Panc1 (cell line): ENCODE results near the gene ASXL3. TPM values are rescaled to one million over a fixed set of nuclear protein-coding genes. Genes with fewer than 3 reads are reported as not detected.

Experiments used
- ATAC-seq: fragments of 200-7000 bp; cut with Tn5 transposase; 2 replicates; pipeline ENCODE4 v1.9.1; 2020; ENCODE audit warnings: mild to moderate bottlenecking, moderate library complexity
- BruUV-seq: library from RNA; stranded (reverse); fragments of 400-500 nt; replicated peaks from 2 replicates; lab custom pipeline; 2021; lab: Mats Ljungman, UMichigan
- CTCF ChIA-PET: fragments of 300-600 bp; sonication (Branson Sonifier 250); formaldehyde crosslinking; loops from one replicate; lab custom pipeline; 2022; ENCODE audit warnings: antibody characterized with exemption; lab: Charles Lee
- POLR2A ChIA-PET: fragments of 300-600 bp; sonication (Branson Sonifier 250); formaldehyde crosslinking; loops from one replicate; lab custom pipeline; 2022; ENCODE audit warnings: antibody characterized with exemption; lab: Charles Lee
- DNase-seq: peaks from one replicate; pipeline ENCODE4 v3.0.0-alpha.2; 2010; ENCODE audit warnings: low read depth, low spot score
- H3K27ac ChIP-seq: 2 replicates; pipeline ENCODE4 v1.5.1; 2011; ENCODE audit warnings: mild to moderate bottlenecking, low read length, inconsistent platforms
- H3K27me3 ChIP-seq: fragments of 200-500 bp; sonication (Bioruptor generic); 2 replicates; pipeline ENCODE4 v1.6.0; 2014; ENCODE audit warnings: low read length, inconsistent platforms; ENCODE audit not compliant: control insufficient read depth, insufficient read depth
- H3K36me3 ChIP-seq: fragments of 200-500 bp; sonication (Bioruptor generic); 2 replicates; pipeline ENCODE4 v1.5.1; 2014; ENCODE audit warnings: inconsistent platforms, mild to moderate bottlenecking, low read length, moderate library complexity; ENCODE audit not compliant: control insufficient read depth, insufficient read depth
- H3K4me1 ChIP-seq: 2 replicates; pipeline ENCODE4 v1.5.1; 2011; ENCODE audit warnings: inconsistent platforms, mild to moderate bottlenecking, low read length, moderate library complexity; ENCODE audit not compliant: control insufficient read depth, insufficient read depth
- H3K4me3 ChIP-seq, 2 experiments: 2 replicates each; pipeline ENCODE4 v1.5.1; 2011 to 2012; ENCODE audit warnings: low read depth in 2 of 2, low read length in 2 of 2, mild to moderate bottlenecking in 2 of 2, inconsistent platforms in 1 of 2, moderate library complexity in 1 of 2
- H3K9me3 ChIP-seq: fragments of 200-500 bp; sonication (Bioruptor generic); 2 replicates; pipeline ENCODE4 v1.5.1; 2014; ENCODE audit warnings: low read depth, mild to moderate bottlenecking, inconsistent platforms, low read length, moderate library complexity; ENCODE audit not compliant: control insufficient read depth, insufficient read depth
- CTCF ChIP-seq: fragments of 450-650 bp; IDR thresholded peaks from 2 replicates; pipeline ENCODE4 v1.5.1; 2017; ENCODE audit warnings: mild to moderate bottlenecking
- POLR2AphosphoS5 ChIP-seq: IDR thresholded peaks from 2 replicates; pipeline ENCODE4 v1.6.1; 2012; ENCODE audit warnings: mild to moderate bottlenecking, low read depth, low read length, moderate library complexity
- REST ChIP-seq, 2 experiments: IDR thresholded peaks; 2 replicates each; pipeline ENCODE4 v1.6.1; 2011 to 2012; ENCODE audit warnings: low read depth in 2 of 2, control low read depth in 1 of 2, low read length in 1 of 2, mild to moderate bottlenecking in 1 of 2, moderate library complexity in 1 of 2; ENCODE audit not compliant: insufficient read depth in 1 of 2
- SIN3A ChIP-seq: IDR thresholded peaks from 2 replicates; pipeline ENCODE4 v1.6.1; 2012; ENCODE audit warnings: low read depth, mild to moderate bottlenecking, low read length, moderate library complexity, borderline replicate concordance; ENCODE audit not compliant: insufficient read depth
- TCF7L2 ChIP-seq: IDR thresholded peaks from 2 replicates; pipeline ENCODE4 v1.6.1; 2011; ENCODE audit warnings: mild to moderate bottlenecking, low read depth, low read length, inconsistent platforms
- in situ Hi-C: cut with HindIII; loops from 2 replicates; pipeline ENCODE4 v1.10.0; 2016; ENCODE audit warnings: low sequenced_read_pairs, low pct_unique_long_range_greater_than_20kb
- intact Hi-C: fragments of 100-400 bp; cut with micrococcal nuclease; formaldehyde crosslinking; loops from one replicate; pipeline ENCODE4 v1.10.0; 2022; ENCODE audit not compliant: unreplicated experiment
- total RNA-seq: library from RNA; stranded (reverse); gene quantifications from one replicate; pipeline ENCODE4 v1.2.1, GENCODE V29; 2021; ENCODE audit not compliant: unreplicated experiment

Gene ASXL3
- total RNA-seq, 1 experiment from 2014 or later: 0.74 TPM

DNA sequence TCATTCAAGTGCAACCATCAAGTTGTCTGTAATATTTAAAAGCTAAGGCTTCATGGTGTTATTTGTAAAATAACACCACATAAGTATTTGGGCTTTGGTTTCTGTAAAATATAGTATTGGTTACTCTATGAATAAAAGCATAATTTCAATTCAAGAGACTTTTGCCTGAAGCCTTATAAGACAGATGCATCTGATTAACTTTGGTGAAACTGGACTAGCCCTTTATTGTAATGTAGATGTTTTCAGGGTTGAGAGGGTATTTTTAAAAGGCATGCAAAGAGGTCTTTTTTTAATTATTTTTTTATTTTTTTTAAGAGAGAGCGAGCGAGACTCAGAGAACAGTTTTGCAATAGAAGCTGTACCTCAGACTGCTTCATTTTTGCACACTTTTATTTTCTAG is 66.5 kb downstream of the ASXL3 start:
- Histone ChIP-seq H3K9me3 (no peaks in the 10 kb centered on the region; the same call in 1 of the 2 replicates), H3K4me3 (no peak overlapping the region), H3K27ac (no peak overlapping the region), H3K4me1 (no peaks in the 10 kb centered on the region), H3K36me3 (no peaks in the 10 kb centered on the region), H3K27me3 (no peaks in the 10 kb centered on the region)
- DNase-seq (no peak), ATAC-seq (no peak)
- intact Hi-C loops: no loop called here
- ChIA-PET CTCF (no interaction called here), POLR2A (no interaction called here)
- no TSS peak for BruUV-seq
- in situ Hi-C loops: no loop called here
- no peak for TF ChIP-seq TCF7L2
- TF ChIP-seq POLR2AphosphoS5: no peak
- no peak for TF ChIP-seq SIN3A
- TF ChIP-seq CTCF: no peak
- TF ChIP-seq REST (IDR thresholded peaks at IDR 0.05; ENCODE audit: insufficient read depth in 1 of 2, low read depth in 2 of 2, low read length in 1 of 2): no peak

- BruUV-seq: no TSS peak
- in situ Hi-C loops (no loop called here), intact Hi-C loops (no loop called here)
- Histone ChIP-seq H3K27me3 (no peaks in the 10 kb centered on the region), H3K4me3 (no peak overlapping the region), H3K27ac (no peak overlapping the region), H3K36me3 (no peaks in the 10 kb centered on the region), H3K4me1 (no peaks in the 10 kb centered on the region), H3K9me3 (no peaks in the 10 kb centered on the region; the same call in 1 of the 2 replicates)
- TF ChIP-seq SIN3A (no peak), CTCF (no peak), TCF7L2 (no peak), POLR2AphosphoS5 (no peak), REST (IDR thresholded peaks at IDR 0.05; ENCODE audit: insufficient read depth in 1 of 2, low read depth in 2 of 2, low read length in 1 of 2) (no peak)
- ATAC-seq (no peak), DNase-seq (no peak)
- ChIA-PET POLR2A (no interaction called here), CTCF (no interaction called here)
Observed at GRCh38 chr18:33647365-33647764, 69.3 kb downstream of the ASXL3 start.
